Stimulated activated CD8-positive, alpha-beta memory T cell treated with anti-CD3 and anti-CD28 coated beads, Interleukin-4, amount 100 ng/mL, for 4 hours (primary cell): ENCODE data around the gene IKZF2.

Source experiments
- DNase-seq, 2 donors: peaks; one replicate each; pipeline ENCODE4 v3.0.0-alpha.2; 2020; ENCODE audit warnings: low read depth in 2 of 2, low spot score in 1 of 2

Gene IKZF2

GRCh38 chr2:213002383-213002782, 149.0 kb downstream of the IKZF2 start:
- no peak for DNase-seq

DNA sequence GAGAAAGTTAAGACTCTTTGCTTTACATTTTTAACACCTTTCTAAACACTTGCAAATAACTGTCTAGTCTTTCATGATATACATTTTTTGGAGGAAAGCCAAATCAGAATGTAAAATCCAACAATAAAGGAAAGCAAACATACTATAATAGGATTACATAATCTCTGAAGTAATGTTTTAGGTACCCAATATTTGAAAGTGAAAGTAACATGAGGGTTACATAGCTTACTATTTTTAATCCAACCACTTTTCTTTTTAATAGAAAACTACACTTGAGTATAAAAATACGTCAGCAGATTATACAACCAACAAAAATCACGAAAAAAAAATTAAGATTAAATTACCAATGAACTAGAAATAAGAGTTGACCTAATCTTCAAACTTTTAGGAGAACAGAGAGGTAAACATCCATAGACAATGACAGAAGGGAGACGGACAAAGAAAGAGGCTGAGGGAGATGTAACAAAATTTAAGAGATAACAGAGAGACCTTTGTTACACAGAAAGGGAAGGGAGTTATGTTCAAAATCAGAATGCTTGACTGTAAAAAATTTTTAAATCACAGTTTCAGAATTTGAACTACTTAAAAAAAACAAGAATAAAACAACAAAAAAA, 150.0 kb downstream of the IKZF2 start:
- no peak for DNase-seq

DNA sequence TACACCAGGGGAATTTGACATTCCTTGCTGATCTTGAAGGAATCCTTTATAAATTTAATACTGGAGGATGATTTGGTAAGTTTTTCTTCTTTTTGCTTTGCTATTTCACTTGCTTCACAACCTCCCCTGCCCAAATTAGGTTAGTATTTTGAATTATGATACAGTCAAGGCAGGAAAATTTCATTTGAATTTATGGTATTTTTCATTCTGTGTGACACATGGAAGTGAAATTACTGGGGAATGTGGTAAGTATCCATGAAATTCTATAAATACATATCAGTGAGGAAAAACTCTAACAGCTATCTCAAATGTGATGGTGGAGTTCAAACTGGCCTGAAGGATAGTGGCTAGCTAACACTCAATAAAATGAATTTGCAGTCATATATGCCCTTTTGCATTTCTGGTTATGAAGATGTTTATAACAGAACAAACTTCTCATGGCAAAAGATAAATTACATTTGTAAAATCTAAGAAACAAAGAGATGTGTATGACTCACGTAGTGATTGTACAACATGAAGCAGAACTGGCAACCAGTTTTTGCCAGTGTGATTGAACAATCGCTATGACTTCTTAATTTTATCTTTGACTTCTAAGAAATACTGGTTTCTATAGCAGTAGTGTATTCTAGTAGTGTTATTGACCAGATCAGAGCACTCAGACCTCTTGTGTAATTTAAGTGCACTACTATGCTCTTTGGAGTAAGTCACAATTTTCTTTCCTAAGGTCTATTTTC, 152.6 kb downstream of the IKZF2 start:
- DNase-seq, result no peak

DNA sequence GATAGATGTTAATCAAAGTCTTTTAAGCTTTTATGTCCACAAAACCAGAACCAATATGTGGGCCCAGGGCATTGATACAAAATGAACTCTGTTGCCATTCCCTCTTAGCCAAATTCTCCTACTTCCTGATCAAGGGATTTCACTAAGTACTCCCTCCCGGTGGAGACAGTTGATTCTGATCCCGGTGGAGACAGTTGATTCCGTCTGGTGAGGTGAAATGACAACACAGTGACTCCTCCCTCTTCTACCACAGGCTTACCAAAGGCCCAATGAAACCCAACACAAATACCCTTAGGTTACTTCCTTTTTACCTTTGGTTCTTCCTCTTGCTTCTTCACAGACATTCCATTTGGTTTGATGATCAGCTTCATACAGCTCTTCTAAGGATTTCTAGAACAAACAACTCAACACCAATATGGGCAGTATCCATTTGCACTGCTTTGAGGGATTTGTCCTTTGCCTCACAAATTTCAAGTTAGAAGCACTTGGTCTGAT, 153.8 kb downstream of the IKZF2 start:
- no peak for DNase-seq

- DNase-seq, result no peak
Measured at GRCh38 chr2:212995920-212996319, 155.5 kb downstream of the IKZF2 start.

- no peak for DNase-seq
Measured at GRCh38 chr2:212994976-212995375, 156.4 kb downstream of the IKZF2 start.

DNA sequence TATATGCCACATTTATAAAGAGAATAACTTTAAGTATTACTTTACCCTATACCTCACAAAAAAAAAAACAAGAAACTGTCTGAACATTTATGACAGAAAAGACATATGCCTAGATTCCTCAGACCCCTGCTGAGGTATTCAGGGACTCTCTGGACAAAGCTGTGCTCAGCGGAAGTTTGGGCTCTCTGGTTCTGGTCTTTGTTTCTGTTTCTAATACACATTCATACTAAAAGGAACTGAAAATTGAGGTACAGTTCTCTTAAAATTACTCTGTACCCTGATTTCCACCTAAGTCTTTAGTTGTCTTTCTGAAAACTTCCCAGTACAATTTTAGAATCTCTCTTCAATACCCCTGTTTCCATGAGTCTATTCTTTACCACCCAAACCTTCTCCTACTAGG, 160.3 kb downstream of the IKZF2 start:
- DNase-seq, result no peak

- no peak for DNase-seq
Measured at GRCh38 chr2:212990697-212991096, 160.7 kb downstream of the IKZF2 start.

DNA sequence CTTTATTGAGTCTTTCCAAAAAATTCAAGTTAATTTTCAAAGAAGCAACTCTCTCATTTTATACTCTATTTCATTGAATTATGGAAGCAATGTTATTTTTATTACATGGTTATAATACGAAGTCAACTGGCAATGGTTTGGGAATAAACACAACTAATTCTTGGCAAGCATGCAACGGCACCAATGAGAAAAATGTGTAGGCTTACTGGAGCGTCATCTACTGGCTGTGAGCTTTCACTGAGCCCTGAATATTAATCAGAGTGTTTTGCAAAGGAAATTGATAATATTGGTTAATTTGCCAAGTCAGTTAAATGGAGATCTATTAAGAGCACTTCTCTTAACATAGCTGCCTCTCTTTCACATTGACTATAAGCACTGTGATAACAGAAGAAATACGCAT, 163.9 kb downstream of the IKZF2 start:
- DNase-seq, result no peak

- no peak for DNase-seq
Measured at GRCh38 chr2:212984129-212984528, 167.3 kb downstream of the IKZF2 start.

DNA sequence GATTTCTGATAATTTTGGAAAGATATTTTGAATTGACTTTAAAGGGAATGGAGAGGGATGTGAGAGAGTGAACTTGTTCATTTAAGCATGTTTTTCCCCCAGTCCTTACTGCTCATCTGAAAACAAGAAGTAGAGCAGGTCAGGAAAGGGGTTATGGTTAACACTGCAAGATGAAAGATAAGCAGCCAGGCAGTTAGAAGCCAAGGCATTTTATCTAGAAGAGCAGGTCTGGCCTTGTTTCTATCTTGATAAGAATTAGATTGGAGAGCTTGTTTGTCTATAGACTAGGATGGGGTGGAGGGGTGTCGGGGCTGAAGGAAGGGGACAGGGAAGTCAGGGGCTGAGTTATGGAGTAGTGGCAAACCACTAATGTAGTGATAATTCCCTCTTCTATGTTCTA, 171.6 kb downstream of the IKZF2 start:
- DNase-seq, result no peak

DNA sequence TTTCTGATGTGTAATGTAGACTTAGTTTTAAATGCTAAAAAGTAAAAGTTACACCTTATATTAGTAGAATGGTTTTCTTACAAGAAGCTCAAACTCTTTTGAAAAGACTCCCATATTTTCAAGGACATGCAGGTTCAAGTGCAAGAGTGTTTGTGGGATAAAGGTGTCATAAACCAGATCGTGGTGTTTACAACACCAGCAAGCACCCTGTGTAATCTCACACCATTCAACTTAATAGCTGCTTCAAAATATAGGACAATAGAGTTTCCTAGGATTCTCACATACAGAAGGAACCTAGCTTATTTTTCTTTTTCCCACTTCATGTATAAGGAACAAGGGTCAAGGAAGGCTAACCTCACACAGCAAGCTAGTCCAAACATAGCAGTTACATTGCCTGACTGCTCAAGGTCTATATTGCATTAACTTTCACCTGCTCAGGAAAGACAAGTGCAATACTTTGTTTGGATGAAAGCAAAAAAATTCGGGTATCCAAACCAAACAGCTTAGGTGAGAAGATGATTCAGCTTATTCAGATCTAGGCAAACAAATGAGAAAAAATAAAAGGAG, 172.3 kb downstream of the IKZF2 start:
- DNase-seq, result no peak

- DNase-seq, result no peak
Measured at GRCh38 chr2:212977152-212977551, 174.3 kb downstream of the IKZF2 start.

- no peak for DNase-seq
Measured at GRCh38 chr2:212975333-212975732, 176.1 kb downstream of the IKZF2 start.

- no peak for DNase-seq
Measured at GRCh38 chr2:212974692-212975091, 176.7 kb downstream of the IKZF2 start.

GRCh38 chr2:212973347-212973746, 178.1 kb downstream of the IKZF2 start:
- DNase-seq, result no peak

DNA sequence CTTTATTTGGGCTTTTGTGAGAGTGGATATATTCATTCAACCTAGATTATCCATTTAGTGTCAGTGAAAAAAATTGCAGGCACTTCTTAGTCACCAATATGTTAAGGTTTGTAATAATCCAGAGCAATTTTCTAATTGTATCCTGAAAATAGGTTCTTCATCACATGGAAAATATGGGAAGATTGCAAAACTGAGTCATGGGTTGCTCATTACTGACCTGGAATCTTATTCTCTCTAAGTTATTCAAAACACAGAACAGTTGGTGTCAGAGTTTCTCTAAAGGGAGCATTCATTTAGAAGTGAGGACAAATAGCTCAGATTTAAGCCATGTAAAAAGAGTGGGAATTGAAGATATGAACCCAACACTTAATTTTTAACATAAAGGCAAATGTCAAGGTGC, 181.3 kb downstream of the IKZF2 start:
- DNase-seq, result no peak

DNA sequence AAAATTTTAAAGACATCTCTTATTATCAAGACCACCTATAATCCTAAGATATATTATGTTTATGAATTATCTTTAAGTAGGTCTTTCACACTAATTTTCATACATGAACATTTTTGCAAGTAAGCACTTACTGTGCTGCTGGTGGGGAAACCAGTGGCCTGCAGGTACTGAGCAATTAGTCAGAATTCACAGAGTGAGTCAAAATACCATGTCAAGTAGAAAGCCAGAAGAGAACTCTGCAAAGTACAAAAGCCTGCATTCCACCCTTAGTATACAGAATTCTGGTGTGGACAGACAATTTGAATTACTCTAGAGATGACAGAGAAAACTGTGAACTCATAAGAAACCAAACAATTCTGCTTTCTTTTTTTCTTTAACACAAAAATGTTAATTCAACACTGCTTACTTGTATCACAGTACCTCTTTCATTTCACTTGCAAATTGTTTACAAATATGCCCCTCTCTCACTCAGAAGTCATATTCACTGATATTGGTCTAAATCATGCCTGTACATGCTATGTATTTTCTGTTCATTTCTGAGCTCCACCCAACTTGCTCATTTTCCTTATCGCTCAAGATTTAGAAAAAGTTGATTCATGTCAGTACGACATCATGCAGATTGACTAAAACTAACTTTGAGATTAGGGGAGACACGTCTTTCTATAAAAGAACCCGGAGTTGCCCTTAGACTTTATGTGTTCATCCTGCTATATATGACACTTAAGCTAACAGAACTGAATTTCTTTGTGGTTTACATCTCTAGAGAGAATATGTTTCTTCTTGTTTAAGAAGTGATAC, 182.9 kb downstream of the IKZF2 start:
- no peak for DNase-seq

GRCh38 chr2:212966884-212967283, 184.5 kb downstream of the IKZF2 start:
- no peak for DNase-seq

DNA sequence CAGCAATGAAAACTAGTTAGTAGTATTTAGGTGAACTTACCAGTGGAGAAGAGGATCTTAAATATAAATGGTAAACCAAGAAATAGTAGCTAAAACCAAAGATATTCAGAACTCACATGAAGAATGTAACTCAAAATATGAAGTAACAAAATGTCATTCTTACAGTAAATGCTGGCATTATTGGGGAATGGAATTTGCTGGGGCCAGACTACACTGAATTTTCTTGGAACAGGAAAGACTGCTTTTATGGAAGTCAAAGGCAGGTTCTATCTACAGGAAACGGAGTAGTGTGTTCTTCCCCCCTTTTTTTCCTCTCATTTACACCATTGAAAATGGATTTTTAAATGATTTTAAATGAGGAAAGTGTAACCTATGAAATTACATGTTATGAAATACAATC, 188.7 kb downstream of the IKZF2 start:
- DNase-seq, result no peak

DNA sequence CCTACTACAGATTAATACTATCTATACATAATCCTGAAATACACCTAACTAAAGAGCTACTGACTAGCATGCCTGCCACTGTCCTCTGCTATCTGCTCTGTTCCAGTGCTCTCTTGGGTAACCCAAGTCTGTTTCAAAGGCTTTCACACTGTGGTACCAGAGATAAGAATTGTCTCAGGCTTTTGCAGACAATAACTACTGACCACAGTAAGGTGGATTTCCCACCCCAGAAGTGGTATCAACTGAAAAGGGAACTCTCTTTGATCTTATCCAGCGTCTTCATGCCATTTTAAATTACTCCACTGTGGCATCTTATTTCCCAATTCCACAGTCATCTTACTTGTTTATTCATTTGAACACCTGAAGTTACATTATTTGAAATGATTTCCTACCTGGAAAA, 190.2 kb downstream of the IKZF2 start:
- DNase-seq, result no peak

GRCh38 chr2:212960336-212960735, 191.1 kb downstream of the IKZF2 start:
- DNase-seq, result no peak
